Muscle layer of colon (tissue), 2 donors: ENCODE data around the gene TPM1.

ENCODE experiments used
- H3K27ac ChIP-seq: one replicate; pipeline ENCODE4 v1.7.0; 2013; ENCODE audit warnings: low read depth, mild to moderate bottlenecking, low read length, moderate library complexity
- H3K27me3 ChIP-seq, 2 donors: one replicate each; pipeline ENCODE4 v1.7.0; 2013; ENCODE audit warnings: low read length in 2 of 2, mild to moderate bottlenecking in 2 of 2; ENCODE audit not compliant: insufficient read depth in 2 of 2, control insufficient read depth in 1 of 2
- H3K36me3 ChIP-seq: one replicate; pipeline ENCODE4 v1.7.0; 2013; ENCODE audit warnings: mild to moderate bottlenecking, low read length; ENCODE audit not compliant: insufficient read depth
- H3K4me1 ChIP-seq: one replicate; pipeline ENCODE4 v1.7.0; 2013; ENCODE audit warnings: mild to moderate bottlenecking, low read length; ENCODE audit not compliant: insufficient read depth
- H3K4me3 ChIP-seq, 2 donors: one replicate each; pipeline ENCODE4 v1.7.0; 2013; ENCODE audit warnings: low read length in 2 of 2, low read depth in 1 of 2, mild to moderate bottlenecking in 1 of 2, moderate library complexity in 1 of 2
- H3K9ac ChIP-seq: one replicate; pipeline ENCODE4 v1.7.0; 2013; ENCODE audit warnings: low read length
- H3K9me3 ChIP-seq: one replicate; pipeline ENCODE4 v1.7.0; 2013; ENCODE audit warnings: mild to moderate bottlenecking, low read length
- donor health status: abdominal sarcoma.
- donor health status: Adenocarcinoma of cecum.

Gene TPM1

GRCh38 chr15:63034578-63034977 lies 8.0 kb upstream of the TPM1 start:
- no peaks in the 10 kb centered on the region for H3K27me3 ChIP-seq
- H3K9me3 ChIP-seq = no peaks in the 10 kb centered on the region
- no peak overlapping the region for H3K27ac ChIP-seq
- no peak overlapping the region for H3K9ac ChIP-seq
- no peaks in the 10 kb centered on the region for H3K36me3 ChIP-seq
- no peak overlapping the region for H3K4me3 ChIP-seq
- H3K4me1 ChIP-seq = no peaks in the 10 kb centered on the region

GRCh38 chr15:63035253-63035652 lies 7.3 kb upstream of the TPM1 start:
- no peak overlapping the region for H3K4me3 ChIP-seq
- H3K9me3 ChIP-seq = no peaks in the 10 kb centered on the region
- no peaks in the 10 kb centered on the region for H3K27me3 ChIP-seq
- H3K27ac ChIP-seq = no peak overlapping the region
- no peaks in the 10 kb centered on the region for H3K4me1 ChIP-seq
- H3K36me3 ChIP-seq = no peaks in the 10 kb centered on the region
- no peak overlapping the region for H3K9ac ChIP-seq

GRCh38 chr15:63035977-63036376 lies 6.6 kb upstream of the TPM1 start:
- Histone ChIP-seq H3K27me3 (no peaks in the 10 kb centered on the region), H3K9me3 (no peaks in the 10 kb centered on the region), H3K4me3 (no peak overlapping the region), H3K9ac (no peak overlapping the region), H3K4me1 (peaks cover 4% of the 10 kb centered on the region), H3K27ac (no peak overlapping the region), H3K36me3 (no peaks in the 10 kb centered on the region)

GRCh38 chr15:63037976-63038720 lies 4.4 kb upstream of the TPM1 start:
- Histone ChIP-seq H3K4me3 (no peak overlapping the region), H3K27ac (no peak overlapping the region), H3K36me3 (no peaks in the 10 kb centered on the region), H3K4me1 (peaks cover 5% of the 10 kb centered on the region), H3K9me3 (no peaks in the 10 kb centered on the region), H3K9ac (no peak overlapping the region), H3K27me3 (no peaks in the 10 kb centered on the region)

GRCh38 chr15:63038926-63039673 lies 3.4 kb upstream of the TPM1 start:
- peaks cover 5% of the 10 kb centered on the region for H3K4me1 ChIP-seq
- H3K27me3 ChIP-seq = no peaks in the 10 kb centered on the region
- no peaks in the 10 kb centered on the region for H3K9me3 ChIP-seq
- H3K36me3 ChIP-seq = peaks cover 4% of the 10 kb centered on the region
- no peak overlapping the region for H3K4me3 ChIP-seq
- no peak overlapping the region for H3K27ac ChIP-seq
- H3K9ac ChIP-seq = no peak overlapping the region

GRCh38 chr15:63039811-63040210 lies 2.7 kb upstream of the TPM1 start:
- Histone ChIP-seq H3K9me3 (no peaks in the 10 kb centered on the region), H3K36me3 (peaks cover 10% of the 10 kb centered on the region), H3K4me3 (no peak overlapping the region), H3K27me3 (no peaks in the 10 kb centered on the region), H3K4me1 (peaks cover 5% of the 10 kb centered on the region), H3K27ac (no peak overlapping the region), H3K9ac (no peak overlapping the region)

- Histone ChIP-seq H3K27me3 (no peaks in the 10 kb centered on the region), H3K36me3 (peaks cover 17% of the 10 kb centered on the region), H3K27ac (peak overlapping the region; percentile 86), H3K4me1 (peaks cover 5% of the 10 kb centered on the region), H3K4me3 (no peak overlapping the region), H3K9me3 (no peaks in the 10 kb centered on the region), H3K9ac (peak overlapping the region; percentile 62)
Measured at GRCh38 chr15:63040509-63040908, 2.0 kb upstream of the TPM1 start.

GRCh38 chr15:63040954-63041353 lies 1.6 kb upstream of the TPM1 start:
- Histone ChIP-seq H3K36me3 (peaks cover 21% of the 10 kb centered on the region), H3K9ac (peak overlapping the region; percentile 62), H3K9me3 (no peaks in the 10 kb centered on the region), H3K27me3 (no peaks in the 10 kb centered on the region), H3K27ac (peak overlapping the region; percentile 86), H3K4me3 (peak overlapping the region; percentile 54 to 64), H3K4me1 (peaks cover 5% of the 10 kb centered on the region)

- Histone ChIP-seq H3K4me3 (peak overlapping the region; percentile 54 to 64), H3K4me1 (peaks cover 5% of the 10 kb centered on the region), H3K9me3 (no peaks in the 10 kb centered on the region), H3K9ac (peak overlapping the region; percentile 62), H3K27ac (peak overlapping the region; percentile 86), H3K27me3 (no peaks in the 10 kb centered on the region), H3K36me3 (peaks cover 27% of the 10 kb centered on the region)
Measured at GRCh38 chr15:63041402-63041973, 1.1 kb upstream of the TPM1 start.

GRCh38 chr15:63042877-63043334 lies 359 bp downstream of the TPM1 start:
- Histone ChIP-seq H3K4me3 (peak overlapping the region; percentile 64 to 81), H3K4me1 (peaks cover 15% of the 10 kb centered on the region), H3K36me3 (peaks cover 40% of the 10 kb centered on the region), H3K27me3 (no peaks in the 10 kb centered on the region), H3K27ac (peak overlapping the region; percentile 86), H3K9me3 (no peaks in the 10 kb centered on the region), H3K9ac (peak overlapping the region; percentile 69)

- H3K27me3 ChIP-seq = no peaks in the 10 kb centered on the region
- H3K4me1 ChIP-seq = peaks cover 15% of the 10 kb centered on the region
- H3K9ac ChIP-seq = peak overlapping the region; percentile 69
- H3K9me3 ChIP-seq = no peaks in the 10 kb centered on the region
- H3K27ac ChIP-seq = peak overlapping the region; percentile 86
- peak overlapping the region; percentile 64 to 81 for H3K4me3 ChIP-seq
- H3K36me3 ChIP-seq = peaks cover 40% of the 10 kb centered on the region
Measured at GRCh38 chr15:63043335-63044076, 959 bp downstream of the TPM1 start.
